Neural progenitor cell (in vitro differentiated cells): ENCODE results near the gene RPGR.

ENCODE experiments used
- CTCF ChIP-seq: fragments of 200-600 bp; sonication (generic); IDR thresholded peaks from 2 replicates; pipeline ENCODE4 v1.5.1; 2017; ENCODE audit warnings: antibody characterized with exemption, mild to moderate bottlenecking
- EZH2 ChIP-seq: fragments of 200-600 bp; sonication (generic); IDR thresholded peaks from 2 replicates; pipeline ENCODE4 v1.6.1; 2017; ENCODE audit warnings: antibody characterized with exemption, mild to moderate bottlenecking, moderate library complexity

- TF ChIP-seq CTCF = no peak
- TF ChIP-seq EZH2 = no peak
Observed at GRCh38 chrX:38341442-38341841, 14.1 kb upstream of the RPGR start.
